ENCODE measurements around the gene TSNAXIP1. TPM values are rescaled to one million over a fixed set of nuclear protein-coding genes. Genes with fewer than 3 reads are reported as not detected.
A peak's percentile ranks its signal among the peaks of the same experiment; 100 is the strongest.

TSNAXIP1 gene
- total RNA-seq, 4 donors from 2014 or later = 0.15 to 0.97 (median 0.72) TPM

DNA sequence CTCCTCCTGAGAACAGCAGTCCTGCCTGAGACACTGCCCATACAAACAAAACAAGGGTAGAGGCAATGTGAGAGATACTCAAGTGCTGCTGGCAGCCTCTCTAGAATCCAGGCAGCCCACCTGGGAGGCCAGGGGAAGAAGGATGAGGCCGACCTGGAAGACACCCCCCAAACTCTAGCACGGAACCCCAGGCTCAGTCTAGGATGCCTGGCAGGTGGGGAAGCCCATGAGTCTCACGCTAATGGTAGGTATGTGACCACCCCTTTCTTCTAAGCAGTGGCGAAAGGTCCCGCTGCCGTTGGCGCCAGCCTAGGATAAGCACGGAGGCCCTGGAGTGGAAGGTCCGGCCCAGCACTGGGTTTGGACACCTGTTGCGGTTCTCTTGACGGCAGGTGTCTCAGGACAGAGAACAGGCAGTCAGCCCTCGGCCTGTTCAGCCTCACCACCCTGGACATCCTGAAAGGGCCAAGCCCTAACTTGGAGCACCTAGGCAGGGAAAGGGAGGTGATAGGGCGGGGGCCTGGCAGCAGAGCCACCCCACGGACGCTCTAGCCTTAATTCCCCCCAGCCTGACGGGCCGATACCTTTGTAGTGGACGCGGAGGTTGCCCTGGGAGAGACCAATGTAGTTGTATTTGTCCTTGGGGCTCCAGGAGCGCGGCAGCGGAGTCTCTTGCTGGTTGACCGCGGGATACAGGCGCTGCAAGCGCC, 816 bp upstream of the TSNAXIP1 start:
- no peak for TF ChIP-seq POLR2A (IDR thresholded peaks at IDR 0.05)
- TF ChIP-seq, protein P1, sequence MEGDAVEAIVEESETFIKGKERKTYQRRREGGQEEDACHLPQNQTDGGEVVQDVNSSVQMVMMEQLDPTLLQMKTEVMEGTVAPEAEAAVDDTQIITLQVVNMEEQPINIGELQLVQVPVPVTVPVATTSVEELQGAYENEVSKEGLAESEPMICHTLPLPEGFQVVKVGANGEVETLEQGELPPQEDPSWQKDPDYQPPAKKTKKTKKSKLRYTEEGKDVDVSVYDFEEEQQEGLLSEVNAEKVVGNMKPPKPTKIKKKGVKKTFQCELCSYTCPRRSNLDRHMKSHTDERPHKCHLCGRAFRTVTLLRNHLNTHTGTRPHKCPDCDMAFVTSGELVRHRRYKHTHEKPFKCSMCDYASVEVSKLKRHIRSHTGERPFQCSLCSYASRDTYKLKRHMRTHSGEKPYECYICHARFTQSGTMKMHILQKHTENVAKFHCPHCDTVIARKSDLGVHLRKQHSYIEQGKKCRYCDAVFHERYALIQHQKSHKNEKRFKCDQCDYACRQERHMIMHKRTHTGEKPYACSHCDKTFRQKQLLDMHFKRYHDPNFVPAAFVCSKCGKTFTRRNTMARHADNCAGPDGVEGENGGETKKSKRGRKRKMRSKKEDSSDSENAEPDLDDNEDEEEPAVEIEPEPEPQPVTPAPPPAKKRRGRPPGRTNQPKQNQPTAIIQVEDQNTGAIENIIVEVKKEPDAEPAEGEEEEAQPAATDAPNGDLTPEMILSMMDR (IDR thresholded peaks at IDR 0.05) = no peak
- H3K4me3 ChIP-seq = peak overlapping the region; percentile 89 to 96 (median 90)
- DNase-seq = no peak
- peaks cover 0 to 40% (median 0%) of the 10 kb centered on the region in 3 donors for H3K36me3 ChIP-seq
- 0% methylated on average over 2 to 5 of the region's 26 CpGs for WGBS, 2 donors
- H3K27ac ChIP-seq = peak overlapping the region; percentile 85 to 94 (median 90)
- H3K4me1 ChIP-seq = peaks cover 12 to 47% (median 18%) of the 10 kb centered on the region in 3 donors
- no peaks in the 10 kb centered on the region for H3K27me3 ChIP-seq
- no peaks in the 10 kb centered on the region for H3K9me3 ChIP-seq
- intact Hi-C loops (cut with DNase I) = no loop called here

DNA sequence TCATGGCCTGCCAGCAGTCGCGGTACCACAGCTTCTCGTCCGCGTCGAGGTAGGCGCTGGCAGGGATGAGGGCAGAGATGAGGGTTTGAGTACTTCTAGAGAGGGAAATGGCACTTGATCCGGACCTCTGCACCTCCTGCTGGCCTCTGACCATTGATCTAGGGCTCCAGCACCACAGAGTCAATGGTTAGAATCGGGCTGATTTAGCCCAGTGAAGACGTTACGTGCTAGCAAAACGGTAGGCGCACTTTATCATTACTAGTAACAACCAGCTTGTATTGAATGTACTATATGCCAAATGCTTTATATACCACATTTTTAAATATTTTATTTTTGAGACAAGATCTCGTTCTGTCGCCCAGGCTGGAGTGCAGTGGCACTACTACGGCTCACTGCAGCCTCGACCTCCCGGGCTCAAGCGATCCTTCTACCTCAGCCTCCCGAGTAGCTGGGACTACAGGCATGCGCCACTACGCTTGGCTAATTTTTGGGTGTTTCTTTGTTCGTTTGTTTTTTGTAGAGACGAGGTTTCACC, 526 bp downstream of the TSNAXIP1 start:
- DNase-seq = no peak
- 28 to 45% methylated on average over 17 to 22 of the region's 24 CpGs for WGBS, 2 donors
- Histone ChIP-seq H3K27ac (peak overlapping the region; percentile 87 to 94 (median 90)), H3K27me3 (no peaks in the 10 kb centered on the region), H3K4me1 (peaks cover 12 to 35% (median 18%) of the 10 kb centered on the region in 3 donors), H3K36me3 (peaks cover 0 to 27% (median 0%) of the 10 kb centered on the region in 3 donors), H3K9me3 (no peaks in the 10 kb centered on the region), H3K4me3 (peak overlapping the region; percentile 89 to 96 (median 90))
- intact Hi-C loops (cut with DNase I) = no loop called here
- TF ChIP-seq POLR2A (IDR thresholded peaks at IDR 0.05) = no peak
- TF ChIP-seq, protein P1 (IDR thresholded peaks at IDR 0.05) = peak in 2 of 6 experiments; percentile 14 to 16

DNA sequence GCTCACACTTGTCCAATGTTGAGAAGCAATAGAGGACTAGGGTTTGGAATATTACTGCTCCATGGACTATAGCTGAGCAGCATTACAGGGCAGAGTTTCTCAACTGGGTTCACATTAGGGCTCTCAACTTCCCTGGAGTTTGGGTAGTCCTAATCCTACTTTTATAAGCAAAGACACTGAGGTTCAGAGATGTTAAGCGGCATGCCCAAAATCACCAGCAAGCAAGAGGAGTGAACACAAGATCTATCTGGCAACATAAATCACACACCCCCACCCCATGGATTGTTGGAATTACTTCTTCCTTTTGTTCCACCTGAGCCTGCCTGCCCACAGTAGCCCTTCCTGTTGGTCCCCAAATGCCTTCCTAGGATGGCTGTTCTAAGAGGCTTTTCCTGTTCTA, 5.2 kb downstream of the TSNAXIP1 start:
- TF ChIP-seq, protein P1 (IDR thresholded peaks at IDR 0.05) = no peak
- no peak for TF ChIP-seq POLR2A (IDR thresholded peaks at IDR 0.05)
- H3K9me3 ChIP-seq = no peaks in the 10 kb centered on the region
- no peaks in the 10 kb centered on the region for H3K27me3 ChIP-seq
- peaks cover 0 to 13% (median 8%) of the 10 kb centered on the region in 3 donors for H3K4me1 ChIP-seq
- no peak overlapping the region for H3K4me3 ChIP-seq
- H3K27ac ChIP-seq = no peak overlapping the region
- intact Hi-C loops (cut with DNase I) = loop anchor here (10.0 kb wide), 1 partner anchor 137 kb away; no protein-coding TSS in a partner anchor
- WGBS, 2 donors = 100% methylated on average over 1 of the region's 1 CpG
- DNase-seq = no peak
- H3K36me3 ChIP-seq = no peaks in the 10 kb centered on the region

DNA sequence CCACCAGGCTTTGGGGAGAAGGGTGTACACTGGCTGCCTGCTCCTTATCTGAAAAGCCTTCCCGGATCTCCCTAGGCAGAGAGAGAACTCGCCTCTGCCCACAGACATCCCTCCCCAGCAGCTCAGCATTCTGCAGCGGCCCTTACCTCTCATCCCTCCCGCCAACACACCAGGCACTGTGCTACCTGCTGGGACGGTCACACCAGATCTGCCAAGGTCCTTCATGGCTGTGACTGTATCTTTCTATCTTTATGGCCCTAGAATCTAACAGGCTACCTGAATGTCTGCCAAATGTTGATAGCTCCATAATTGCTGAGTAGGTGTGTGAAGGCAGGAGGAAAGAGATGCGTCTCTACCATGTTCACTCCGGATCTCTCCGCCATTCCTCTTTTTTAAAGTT, 7.9 kb downstream of the TSNAXIP1 start:
- 84 to 85% methylated on average over 6 to 8 of the region's 8 CpGs for WGBS, 2 donors
- no peaks in the 10 kb centered on the region for H3K27me3 ChIP-seq

More for the DNA sequence above, 7.9 kb downstream of the TSNAXIP1 start:
- no peaks in the 10 kb centered on the region for H3K36me3 ChIP-seq
- H3K9me3 ChIP-seq = no peaks in the 10 kb centered on the region
- TF ChIP-seq, protein P1 (IDR thresholded peaks at IDR 0.05) = no peak
- TF ChIP-seq POLR2A (IDR thresholded peaks at IDR 0.05) = no peak
- peaks cover 0 to 8% (median 3%) of the 10 kb centered on the region in 3 donors for H3K4me1 ChIP-seq
- no peak overlapping the region for H3K27ac ChIP-seq
- intact Hi-C loops (cut with DNase I) = loop anchor here (10.0 kb wide), 1 partner anchor 140 kb away; no protein-coding TSS in a partner anchor
- no peak overlapping the region for H3K4me3 ChIP-seq
- no peak for DNase-seq

Measured in esophagus squamous epithelium (tissue), 5 donors.